Stimulated activated CD4-positive, alpha-beta T cell treated with anti-CD3 and anti-CD28 coated beads, Interleukin-12 subunit alpha, Interleukin-12 subunit beta, amount 100 ng/mL, for 4 hours (primary cell): ENCODE measurements around the gene ENTREP1.

Experiments
- DNase-seq: peaks from one replicate; pipeline ENCODE4 v3.0.0-alpha.2; 2020

Gene ENTREP1

GRCh38 chr9:69322256-69322655 lies 2.8 kb upstream of the ENTREP1 start:
- no peak for DNase-seq

GRCh38 chr9:69323861-69324260 lies 1.2 kb upstream of the ENTREP1 start:
- no peak for DNase-seq

GRCh38 chr9:69325409-69326212 lies 596 bp downstream of the ENTREP1 start:
- DNase-seq: no peak

- no peak for DNase-seq
These were observed 1.2 kb downstream of the ENTREP1 start for GRCh38 chr9:69326261-69326660.

GRCh38 chr9:69330580-69330979 lies 5.6 kb downstream of the ENTREP1 start:
- DNase-seq: no peak

- no peak for DNase-seq
These were observed 6.4 kb downstream of the ENTREP1 start for GRCh38 chr9:69331444-69331843.

- no peak for DNase-seq
These were observed 7.2 kb downstream of the ENTREP1 start for GRCh38 chr9:69332067-69332685.

GRCh38 chr9:69333716-69334115 lies 8.7 kb downstream of the ENTREP1 start:
- no peak for DNase-seq

GRCh38 chr9:69334317-69334716 lies 9.3 kb downstream of the ENTREP1 start:
- DNase-seq: no peak

GRCh38 chr9:69339620-69340019 lies 14.6 kb downstream of the ENTREP1 start:
- DNase-seq: no peak

GRCh38 chr9:69340631-69341030 lies 15.6 kb downstream of the ENTREP1 start:
- DNase-seq: no peak

- DNase-seq: no peak
These were observed 17.8 kb downstream of the ENTREP1 start for GRCh38 chr9:69342769-69343168.

GRCh38 chr9:69344459-69344858 lies 19.4 kb downstream of the ENTREP1 start:
- no peak for DNase-seq

GRCh38 chr9:69346596-69347390 lies 21.8 kb downstream of the ENTREP1 start:
- DNase-seq: no peak

GRCh38 chr9:69347607-69348006 lies 22.6 kb downstream of the ENTREP1 start:
- no peak for DNase-seq

GRCh38 chr9:69351227-69351626 lies 26.2 kb downstream of the ENTREP1 start:
- no peak for DNase-seq

- DNase-seq: no peak
These were observed 30.2 kb downstream of the ENTREP1 start for GRCh38 chr9:69355232-69355631.

- no peak for DNase-seq
These were observed 32.2 kb downstream of the ENTREP1 start for GRCh38 chr9:69357030-69357775.

GRCh38 chr9:69357821-69358220 lies 32.8 kb downstream of the ENTREP1 start:
- no peak for DNase-seq

- no peak for DNase-seq
These were observed 38.2 kb downstream of the ENTREP1 start for GRCh38 chr9:69363191-69363590.

- DNase-seq: no peak
These were observed 39.6 kb downstream of the ENTREP1 start for GRCh38 chr9:69364510-69365150.

- no peak for DNase-seq
These were observed 45.4 kb downstream of the ENTREP1 start for GRCh38 chr9:69370430-69370829.

- no peak for DNase-seq
These were observed 46.0 kb downstream of the ENTREP1 start for GRCh38 chr9:69371001-69371400.
